Prostate gland (tissue), 2 donors: ENCODE results near the gene MUC20. TPM values are rescaled to one million over a fixed set of nuclear protein-coding genes. Genes with fewer than 3 reads are reported as not detected.
"Not testable (repeated sequence)": the region's sequence is repeated elsewhere in the genome, so short reads cannot be mapped to it uniquely, and the experiment has no call there.

Experiments used
- DNase-seq: peaks from one replicate; pipeline ENCODE4 v3.0.0-alpha.2; 2019; ENCODE audit warnings: low spot score
- H3K27ac ChIP-seq, 2 donors: fragments of 200-600 bp; sonication (generic); 2 replicates each; pipeline ENCODE4 v1.5.1; 2017 to 2019
- H3K27me3 ChIP-seq: fragments of 200-600 bp; sonication (generic); replicated peaks from 2 replicates; pipeline ENCODE4 v1.5.1; 2019; ENCODE audit not compliant: insufficient read depth
- H3K36me3 ChIP-seq, 2 donors: fragments of 200-600 bp; sonication (generic); 1 replicate in 1 of 2; 2 replicates in 1 of 2; pipeline versions ENCODE4 v1.5.1 to v1.8.1; 2017 to 2019
- H3K4me1 ChIP-seq: fragments of 200-600 bp; sonication (generic); replicated peaks from 2 replicates; pipeline ENCODE4 v1.5.1; 2019
- H3K4me3 ChIP-seq, 2 donors: fragments of 200-600 bp; sonication (generic); 2 replicates each; pipeline ENCODE4 v1.5.1; 2017 to 2019
- H3K9me3 ChIP-seq: fragments of 200-600 bp; sonication (generic); 2 replicates; pipeline ENCODE4 v1.5.1; 2017
- CTCF ChIP-seq, 4 experiments: fragments of 200-600 bp in 2 of 4; fragments of 450-650 bp in 2 of 4; sonication (generic) in 2 of 4; IDR thresholded peaks; 1 replicate in 3 of 4; 2 replicates in 1 of 4; pipeline ENCODE4 v1.5.1; 2016 to 2019; ENCODE audit warnings: antibody characterized with exemption in 4 of 4, mild to moderate bottlenecking in 2 of 4, moderate library complexity in 2 of 4
- POLR2A ChIP-seq: fragments of 450-650 bp; IDR thresholded peaks from one replicate; pipeline ENCODE4 v1.6.1; 2016; ENCODE audit warnings: antibody characterized with exemption, mild to moderate bottlenecking
- POLR2AphosphoS5 ChIP-seq: sonication (generic); formaldehyde crosslinking; IDR thresholded peaks from one replicate; pipeline ENCODE4 v1.6.1; 2017; ENCODE audit warnings: antibody characterized with exemption
- WGBS: methylation state at CpG from one replicate; pipeline ENCODE4 v1.1.5; 2018; 5-methylcytosine and 5-hydroxymethylcytosine counted together
- intact Hi-C: fragments of 100-400 bp; cut with DNase I; formaldehyde crosslinking; loops from one replicate; pipeline ENCODE4 v1.14.2; 2022
- total RNA-seq, 2 donors: library from RNA; depleted of rRNA; stranded (reverse); fragments of >200 nt; gene quantifications; one replicate each; pipeline ENCODE4 v1.1.0, GENCODE V29; 2016

Gene MUC20
- total RNA-seq, 2 donors from 2014 or later, result 17.9 to 49.0 TPM

GRCh38 chr3:195769551-195769950 is 48.8 kb downstream of the MUC20 start:
- DNase-seq, result no peak
- WGBS, result 89% methylated on average over 10 of the region's 10 CpGs

GRCh38 chr3:195770081-195770840 is 49.5 kb downstream of the MUC20 start:
- TF ChIP-seq POLR2AphosphoS5 (no peak), POLR2A (no peak), CTCF (IDR thresholded peaks at IDR 0.05) (no peak)
- Histone ChIP-seq H3K27ac (no peak overlapping the region), H3K36me3 (no peaks in the 10 kb centered on the region), H3K4me1 (no peaks in the 10 kb centered on the region), H3K9me3 (no peaks in the 10 kb centered on the region), H3K4me3 (no peak overlapping the region), H3K27me3 (no peaks in the 10 kb centered on the region)
- WGBS, result 86% methylated on average over 16 of the region's 16 CpGs
- DNase-seq, result no peak
- intact Hi-C loops, result no loop called here

More at GRCh38 chr3:195769551-195769950, 48.8 kb downstream of the MUC20 start:
- H3K36me3 ChIP-seq, result no peaks in the 10 kb centered on the region
- no peaks in the 10 kb centered on the region for H3K9me3 ChIP-seq
- no peak overlapping the region for H3K27ac ChIP-seq
- TF ChIP-seq POLR2AphosphoS5 (no peak), CTCF (IDR thresholded peaks at IDR 0.05) (no peak), POLR2A (no peak)
- no peak overlapping the region for H3K4me3 ChIP-seq
- no peaks in the 10 kb centered on the region for H3K4me1 ChIP-seq
- no peaks in the 10 kb centered on the region for H3K27me3 ChIP-seq
- intact Hi-C loops, result no loop called here

- H3K36me3 ChIP-seq, H3K4me3 ChIP-seq, DNase-seq, intact Hi-C loops, H3K4me1 ChIP-seq, H3K27ac ChIP-seq, H3K9me3 ChIP-seq, H3K27me3 ChIP-seq: not testable (repeated sequence)
- WGBS, result 90% methylated on average over 23 of the region's 28 CpGs
These were observed 50.3 kb downstream of the MUC20 start for GRCh38 chr3:195770841-195771645.

- no peak for DNase-seq
- Histone ChIP-seq H3K4me1 (no peaks in the 10 kb centered on the region), H3K36me3 (no peaks in the 10 kb centered on the region), H3K27ac (no peak overlapping the region), H3K9me3 (no peaks in the 10 kb centered on the region), H3K27me3 (no peaks in the 10 kb centered on the region), H3K4me3 (no peak overlapping the region)
- intact Hi-C loops, result no loop called here
- no peak for TF ChIP-seq CTCF (IDR thresholded peaks at IDR 0.05)
- TF ChIP-seq POLR2AphosphoS5, result no peak
- no peak for TF ChIP-seq POLR2A
- 86% methylated on average over 14 of the region's 14 CpGs for WGBS
These were observed 51.0 kb downstream of the MUC20 start for GRCh38 chr3:195771646-195772300.

- DNase-seq, result no peak
- 89% methylated on average over 23 of the region's 23 CpGs for WGBS
- Histone ChIP-seq H3K4me3 (no peak overlapping the region), H3K27me3 (no peaks in the 10 kb centered on the region), H3K9me3 (no peaks in the 10 kb centered on the region), H3K4me1 (no peaks in the 10 kb centered on the region), H3K36me3 (no peaks in the 10 kb centered on the region), H3K27ac (no peak overlapping the region)
- intact Hi-C loops, result no loop called here
- TF ChIP-seq POLR2A (no peak), POLR2AphosphoS5 (no peak), CTCF (IDR thresholded peaks at IDR 0.05) (no peak)
These were observed 53.3 kb downstream of the MUC20 start for GRCh38 chr3:195773956-195774537.
